GM23338 (cell line): ENCODE measurements around the gene ABCC1. TPM values are rescaled to one million over a fixed set of nuclear protein-coding genes. Genes with fewer than 3 reads are reported as not detected.

Experiments used
- ATAC-seq: fragments of 200-7000 bp; cut with Tn5 transposase; 3 replicates; pipeline ENCODE4 v1.9.1; 2020
- DNase-seq: peaks from one replicate; pipeline ENCODE4 v3.0.0-alpha.2; 2015; ENCODE audit warnings: low spot score
- H2AFZ ChIP-seq: fragments of 200-600 bp; sonication (generic); 2 replicates; pipeline ENCODE4 v1.8.0; 2016; ENCODE audit warnings: antibody characterized with exemption, mild to moderate bottlenecking, moderate library complexity
- H3F3A ChIP-seq: fragments of 200-600 bp; sonication (generic); replicated peaks from 2 replicates; pipeline ENCODE4 v1.8.0; 2017; ENCODE audit warnings: antibody characterized with exemption, mixed run types, low read depth
- H3K27ac ChIP-seq: fragments of 200-600 bp; sonication (generic); 2 replicates; pipeline ENCODE4 v1.6.1; 2016; ENCODE audit warnings: low read depth
- H3K27me3 ChIP-seq: fragments of 200-600 bp; sonication (generic); 2 replicates; pipeline ENCODE4 v1.8.0; 2016; ENCODE audit warnings: mild to moderate bottlenecking, mixed run types, moderate library complexity; ENCODE audit not compliant: insufficient read depth
- H3K36me3 ChIP-seq: fragments of 200-600 bp; sonication (generic); 2 replicates; pipeline ENCODE4 v1.8.0; 2016; ENCODE audit warnings: mild to moderate bottlenecking; ENCODE audit not compliant: insufficient read depth
- H3K4me1 ChIP-seq: fragments of 200-600 bp; sonication (generic); 2 replicates; pipeline ENCODE4 v1.8.0; 2016; ENCODE audit warnings: mild to moderate bottlenecking, moderate library complexity; ENCODE audit not compliant: insufficient read depth
- H3K4me2 ChIP-seq: fragments of 200-600 bp; sonication (generic); 2 replicates; pipeline ENCODE4 v1.7.1; 2017; ENCODE audit warnings: mixed run types
- H3K4me3 ChIP-seq: fragments of 200-600 bp; sonication (generic); 2 replicates; pipeline ENCODE4 v1.6.1; 2016; ENCODE audit warnings: mixed run types
- H3K79me2 ChIP-seq: fragments of 200-600 bp; sonication (generic); replicated peaks from 2 replicates; pipeline ENCODE4 v1.8.0; 2017; ENCODE audit warnings: mild to moderate bottlenecking; ENCODE audit not compliant: insufficient read depth
- H3K9me2 ChIP-seq: fragments of 200-600 bp; sonication (generic); 2 replicates; pipeline ENCODE4 v1.8.0; 2017; ENCODE audit not compliant: insufficient read depth
- H4K20me1 ChIP-seq: fragments of 200-600 bp; sonication (generic); replicated peaks from 2 replicates; pipeline ENCODE4 v1.8.0; 2017; ENCODE audit warnings: mild to moderate bottlenecking; ENCODE audit not compliant: insufficient read depth
- H3K27ac Mint-ChIP-seq: 2 replicates; pipeline ENCODE4 v1.8.0; 2020; ENCODE audit warnings: inconsistent platforms, mild to moderate bottlenecking, moderate library complexity, mixed read lengths
- H3K27me3 Mint-ChIP-seq: 3 replicates; pipeline ENCODE4 v1.8.0; 2022; ENCODE audit warnings: low read depth, mild to moderate bottlenecking, moderate library complexity, mixed read lengths, inconsistent platforms; ENCODE audit not compliant: insufficient read depth, poor library complexity
- H3K36me3 Mint-ChIP-seq: 3 replicates; pipeline ENCODE4 v1.8.0; 2021; ENCODE audit warnings: low read depth, mild to moderate bottlenecking, inconsistent platforms, moderate library complexity, mixed read lengths
- H3K4me1 Mint-ChIP-seq: 3 replicates; pipeline ENCODE4 v1.8.0; 2020; ENCODE audit warnings: mild to moderate bottlenecking, inconsistent platforms, mixed read lengths
- H3K4me3 Mint-ChIP-seq: 3 replicates; pipeline ENCODE4 v1.8.0; 2021; ENCODE audit warnings: moderate library complexity, mild to moderate bottlenecking, inconsistent platforms, mixed read lengths
- H3K9me3 Mint-ChIP-seq: 3 replicates; pipeline ENCODE4 v1.8.0; 2020; ENCODE audit warnings: moderate library complexity, mild to moderate bottlenecking, inconsistent platforms, mixed read lengths
- CREB1 ChIP-seq: fragments of 250-450 bp; sonication (Bioruptor Pico); IDR thresholded peaks from 2 replicates; pipeline ENCODE4 v1.5.0; 2020; ENCODE audit warnings: low read depth, mild to moderate bottlenecking, moderate library complexity
- ETS1 ChIP-seq: IDR thresholded peaks from 2 replicates; pipeline ENCODE4 v1.6.1; 2016; ENCODE audit warnings: antibody characterized with exemption
- JUNB ChIP-seq: IDR thresholded peaks from one replicate; pipeline ENCODE4 v1.6.1; 2016; ENCODE audit warnings: antibody characterized with exemption; ENCODE audit not compliant: unreplicated experiment
- NANOG ChIP-seq: IDR thresholded peaks from 2 replicates; pipeline ENCODE4 v1.6.1; 2016; ENCODE audit warnings: antibody characterized with exemption, borderline replicate concordance
- REST ChIP-seq: IDR thresholded peaks from one replicate; pipeline ENCODE4 v1.6.1; 2018; ENCODE audit warnings: antibody characterized with exemption; ENCODE audit not compliant: unreplicated experiment
- STAT1 ChIP-seq: IDR thresholded peaks from one replicate; pipeline ENCODE4 v1.6.1; 2016; ENCODE audit warnings: antibody characterized with exemption; ENCODE audit not compliant: unreplicated experiment
- ZNF331 ChIP-seq: fragments of 250-450 bp; sonication (Bioruptor Pico); IDR thresholded peaks from 2 replicates; pipeline ENCODE4 v1.5.0; 2020; ENCODE audit warnings: low read depth, mild to moderate bottlenecking, moderate library complexity
- polyA plus RNA-seq: library from polyadenylated mRNA; unstranded; fragments of >200 nt; fragmentation: Nextera tagmentation; extraction: Ambion mirVana; gene quantifications from 2 replicates; pipeline ENCODE4 v1.2.1, GENCODE V29; 2016
- total RNA-seq: library from RNA; depleted of rRNA; stranded (reverse); fragments of >200 nt; shearing (Covaris generic); gene quantifications from 2 replicates; pipeline ENCODE4 v1.2.3, GENCODE V29; 2014
- TF ChIP-seq, protein P1 (sequence below), 2 experiments: fragments of 200-600 bp in 1 of 2; sonication (generic) in 1 of 2; conservative IDR thresholded peaks; 2 replicates each; pipeline versions ENCODE4 v1.5.1 to v1.6.1; 2016 to 2017; ENCODE audit warnings: antibody characterized with exemption in 2 of 2, low read depth in 2 of 2, mild to moderate bottlenecking in 2 of 2, moderate library complexity in 1 of 2

The ABCC1 gene
- total and polyA plus RNA-seq, 2 experiments from 2014 or later: 11.0 to 46.6 TPM

- no peak overlapping the region for H2AFZ ChIP-seq
- no peak overlapping the region for H3K4me3 Mint-ChIP-seq
- H3K4me1 Mint-ChIP-seq: no peaks in the 10 kb centered on the region
- H3F3A ChIP-seq: no peaks in the 10 kb centered on the region
- no peaks in the 10 kb centered on the region for H3K4me1 ChIP-seq
- H3K27me3 ChIP-seq: no peaks in the 10 kb centered on the region
- no peak overlapping the region for H3K27ac Mint-ChIP-seq
- peaks cover 9% of the 10 kb centered on the region; the same call in 1 of the 2 replicates for H4K20me1 ChIP-seq
- no peaks in the 10 kb centered on the region for H3K79me2 ChIP-seq
- H3K27me3 Mint-ChIP-seq: peaks cover 7% of the 10 kb centered on the region
- H3K9me2 ChIP-seq: no peaks in the 10 kb centered on the region
- H3K36me3 ChIP-seq: peaks cover 48% of the 10 kb centered on the region
- no peak for TF ChIP-seq CREB1 (CRISPR knock-in tag)
- no peak for TF ChIP-seq STAT1
- no peak for TF ChIP-seq ETS1
- TF ChIP-seq, protein P1, sequence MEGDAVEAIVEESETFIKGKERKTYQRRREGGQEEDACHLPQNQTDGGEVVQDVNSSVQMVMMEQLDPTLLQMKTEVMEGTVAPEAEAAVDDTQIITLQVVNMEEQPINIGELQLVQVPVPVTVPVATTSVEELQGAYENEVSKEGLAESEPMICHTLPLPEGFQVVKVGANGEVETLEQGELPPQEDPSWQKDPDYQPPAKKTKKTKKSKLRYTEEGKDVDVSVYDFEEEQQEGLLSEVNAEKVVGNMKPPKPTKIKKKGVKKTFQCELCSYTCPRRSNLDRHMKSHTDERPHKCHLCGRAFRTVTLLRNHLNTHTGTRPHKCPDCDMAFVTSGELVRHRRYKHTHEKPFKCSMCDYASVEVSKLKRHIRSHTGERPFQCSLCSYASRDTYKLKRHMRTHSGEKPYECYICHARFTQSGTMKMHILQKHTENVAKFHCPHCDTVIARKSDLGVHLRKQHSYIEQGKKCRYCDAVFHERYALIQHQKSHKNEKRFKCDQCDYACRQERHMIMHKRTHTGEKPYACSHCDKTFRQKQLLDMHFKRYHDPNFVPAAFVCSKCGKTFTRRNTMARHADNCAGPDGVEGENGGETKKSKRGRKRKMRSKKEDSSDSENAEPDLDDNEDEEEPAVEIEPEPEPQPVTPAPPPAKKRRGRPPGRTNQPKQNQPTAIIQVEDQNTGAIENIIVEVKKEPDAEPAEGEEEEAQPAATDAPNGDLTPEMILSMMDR (conservative IDR thresholded peaks at IDR 0.05; ENCODE audit: low read depth in 2 of 2): no peak
- TF ChIP-seq NANOG: no peak
- H3K9me3 Mint-ChIP-seq: no peaks in the 10 kb centered on the region
- ATAC-seq (no peak), DNase-seq (no peak)
- H3K4me3 ChIP-seq: no peak overlapping the region
- H3K27ac ChIP-seq: no peak overlapping the region
- H3K36me3 Mint-ChIP-seq: peaks cover 76% of the 10 kb centered on the region
- no peak overlapping the region for H3K4me2 ChIP-seq
Measured at GRCh38 chr16:16116841-16117240, 167.4 kb downstream of the ABCC1 start.

DNA sequence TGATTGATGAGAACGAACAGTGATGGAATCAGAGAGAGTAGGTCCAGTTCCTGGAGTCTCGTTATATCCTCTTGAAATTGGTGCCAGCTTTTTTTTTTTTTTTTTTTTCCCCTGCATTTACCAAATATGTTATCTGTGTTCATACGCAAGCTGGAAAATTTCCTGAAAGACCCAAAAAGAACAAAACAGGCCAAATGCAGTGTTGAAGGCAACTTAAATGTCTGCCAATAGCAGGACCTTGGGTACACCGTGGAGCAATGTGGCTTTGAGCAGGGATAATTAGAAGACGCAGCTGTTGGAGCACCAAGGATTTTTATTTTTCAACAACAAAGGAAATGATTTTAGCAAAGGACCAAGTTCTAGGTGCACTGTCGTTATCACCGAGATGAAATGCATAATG, 168.9 kb downstream of the ABCC1 start:
- Histone ChIP-seq H3K79me2 (no peaks in the 10 kb centered on the region), H3K4me1 (no peaks in the 10 kb centered on the region), H3K4me3 (no peak overlapping the region), H3K27ac (no peak overlapping the region), H3K27me3 (no peaks in the 10 kb centered on the region), H3K36me3 (peaks cover 60% of the 10 kb centered on the region), H2AFZ (no peak overlapping the region), H3K4me2 (no peak overlapping the region), H4K20me1 (peaks cover 5% of the 10 kb centered on the region; the same call in 1 of the 2 replicates), H3K9me2 (no peaks in the 10 kb centered on the region), H3F3A (no peaks in the 10 kb centered on the region)
- ATAC-seq: no peak
- peaks cover 78% of the 10 kb centered on the region for H3K36me3 Mint-ChIP-seq
- DNase-seq: no peak
- H3K9me3 Mint-ChIP-seq: no peaks in the 10 kb centered on the region
- no peak overlapping the region for H3K4me3 Mint-ChIP-seq
- no peak overlapping the region for H3K27ac Mint-ChIP-seq
- H3K4me1 Mint-ChIP-seq: no peaks in the 10 kb centered on the region
- H3K27me3 Mint-ChIP-seq: peaks cover 9% of the 10 kb centered on the region
- TF ChIP-seq, protein P1 (conservative IDR thresholded peaks at IDR 0.05; ENCODE audit: low read depth in 2 of 2): no peak
- TF ChIP-seq JUNB: no peak
- TF ChIP-seq ZNF331: no peak
- no peak for TF ChIP-seq REST
